KBM-7 (cell line): Measurements from ENCODE around the gene MACROD2.

ENCODE experiments used
- DNase-seq: peaks from one replicate; pipeline ENCODE4 v3.0.0-alpha.2; 2015
- in situ Hi-C: fragments of 300-500 bp; cut with MboI; formaldehyde crosslinking; loops from 2 replicates; pipeline ENCODE4 v1.14.3; 2020; ENCODE audit warnings: low sequenced_read_pairs, low pct_unique_long_range_greater_than_20kb, mixed read lengths

Gene MACROD2

DNA sequence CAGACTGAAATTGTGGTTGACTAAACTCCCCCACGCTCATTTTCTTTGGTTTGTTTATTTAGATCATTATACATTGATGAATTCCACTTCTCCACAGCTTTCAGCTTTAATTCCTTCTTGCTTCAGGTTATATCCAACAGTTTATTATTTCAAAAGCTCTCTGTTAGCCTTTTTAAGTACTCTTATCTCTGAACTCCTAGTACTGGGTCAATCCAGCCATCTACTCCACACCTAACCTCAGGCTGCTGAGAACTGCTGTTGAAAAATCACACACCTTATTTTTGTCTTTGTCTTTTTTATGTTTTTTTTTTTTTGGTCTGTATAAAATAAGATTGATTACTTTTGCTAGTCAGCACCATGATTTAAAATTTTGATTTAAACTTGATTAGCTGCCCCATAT lies 309.2 kb downstream of the MACROD2 start:
- no peak for DNase-seq
- in situ Hi-C loops, result no loop called here

DNA sequence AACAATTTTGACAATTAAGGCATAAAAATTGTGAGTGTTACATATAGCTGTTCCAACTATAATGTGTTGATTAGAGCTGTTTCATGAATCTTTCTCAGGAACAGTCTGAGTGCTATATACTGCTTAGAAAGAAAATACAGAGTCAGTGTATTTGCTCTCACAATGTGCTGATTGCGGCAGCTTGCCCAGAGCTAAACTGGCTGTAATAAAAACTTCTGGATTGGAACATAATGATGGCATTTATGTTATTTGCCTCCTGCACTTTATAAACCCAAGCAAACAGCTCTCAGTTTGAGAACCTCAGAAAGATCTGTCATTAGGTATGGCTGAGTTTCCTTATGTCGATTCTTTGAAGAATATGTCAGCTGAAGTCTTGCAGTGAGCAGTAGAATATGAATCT lies 312.6 kb downstream of the MACROD2 start:
- in situ Hi-C loops, result no loop called here
- DNase-seq, result no peak

DNA sequence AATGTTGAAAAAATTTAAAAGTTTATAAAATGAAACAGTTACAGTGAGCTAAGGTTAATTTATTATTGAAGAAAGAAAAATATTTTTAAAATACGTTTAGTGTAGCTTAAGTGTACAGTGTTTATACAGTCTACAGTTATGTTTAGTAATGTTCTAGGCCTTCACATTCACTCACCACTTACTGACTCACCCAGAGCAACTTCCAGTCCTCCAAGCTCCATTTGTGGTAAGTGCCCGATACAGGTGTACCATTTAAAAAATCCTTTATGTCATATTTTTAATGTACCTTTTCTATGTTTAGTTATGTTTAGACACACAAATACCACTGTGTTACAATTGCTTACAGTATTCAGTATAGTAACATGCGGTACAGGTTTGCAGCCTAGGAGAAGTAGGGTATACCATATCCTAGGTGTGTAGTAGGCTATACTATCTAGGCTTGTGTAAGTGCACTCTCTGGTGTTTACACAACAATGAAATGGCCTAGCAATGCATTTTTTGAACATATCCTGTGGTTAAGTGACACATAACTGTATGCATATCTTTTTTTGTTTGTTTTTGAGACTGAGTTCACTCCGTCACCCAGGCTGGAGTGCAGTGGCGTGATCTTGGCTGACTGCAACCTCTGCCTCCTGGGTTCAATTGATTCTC lies 315.8 kb downstream of the MACROD2 start:
- no peak for DNase-seq
- in situ Hi-C loops, result no loop called here

DNA sequence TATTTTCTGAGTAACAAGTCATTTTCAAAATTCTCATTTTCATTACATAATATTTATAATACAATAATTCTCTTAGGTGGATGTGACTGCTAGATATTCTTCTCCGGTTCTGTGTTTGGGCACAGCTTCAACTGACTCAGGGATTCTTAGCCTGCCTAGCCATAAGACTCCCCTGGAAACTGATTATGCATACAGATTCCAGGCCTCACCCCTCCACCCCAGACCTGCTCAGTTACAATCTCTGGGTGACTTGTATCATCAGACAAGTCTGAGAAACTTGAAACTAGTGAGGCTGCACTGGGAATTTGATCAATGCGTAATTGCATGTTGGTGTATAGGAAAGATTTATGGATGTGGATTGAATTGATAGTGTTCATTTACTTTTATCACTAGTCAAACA lies 316.7 kb downstream of the MACROD2 start:
- in situ Hi-C loops, result no loop called here
- no peak for DNase-seq

DNA sequence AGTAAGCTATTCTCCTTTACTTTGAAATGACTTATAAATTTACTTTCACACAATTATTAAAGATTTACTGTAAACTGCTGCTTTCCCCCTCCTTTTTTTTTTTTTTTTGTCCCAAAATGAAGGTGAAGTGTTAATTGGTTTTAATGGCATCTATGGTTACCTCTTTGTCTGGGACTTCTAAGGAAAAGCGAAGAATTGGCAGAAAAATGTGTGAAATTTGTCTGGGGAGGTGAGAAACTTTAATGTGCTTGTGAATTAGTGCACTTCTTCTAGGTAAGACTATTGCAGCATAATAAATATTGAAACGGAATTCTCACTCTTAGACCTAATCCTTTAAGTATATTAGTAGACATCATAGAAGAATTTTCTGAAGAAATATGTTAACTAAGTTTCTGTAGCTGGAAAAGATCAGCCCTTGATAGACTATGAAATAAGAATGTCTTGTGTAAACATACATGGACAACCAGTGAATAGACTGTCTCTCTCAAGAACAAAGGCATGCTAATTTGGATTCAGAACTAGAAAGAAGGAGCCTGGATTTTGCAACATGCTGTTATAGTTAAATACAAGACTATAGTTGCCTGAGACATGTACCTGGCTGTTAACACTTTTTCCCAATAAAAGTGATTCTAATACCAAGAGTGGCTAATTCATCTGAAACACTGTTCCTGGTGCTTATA lies 318.2 kb downstream of the MACROD2 start:
- in situ Hi-C loops, result no loop called here

DNA sequence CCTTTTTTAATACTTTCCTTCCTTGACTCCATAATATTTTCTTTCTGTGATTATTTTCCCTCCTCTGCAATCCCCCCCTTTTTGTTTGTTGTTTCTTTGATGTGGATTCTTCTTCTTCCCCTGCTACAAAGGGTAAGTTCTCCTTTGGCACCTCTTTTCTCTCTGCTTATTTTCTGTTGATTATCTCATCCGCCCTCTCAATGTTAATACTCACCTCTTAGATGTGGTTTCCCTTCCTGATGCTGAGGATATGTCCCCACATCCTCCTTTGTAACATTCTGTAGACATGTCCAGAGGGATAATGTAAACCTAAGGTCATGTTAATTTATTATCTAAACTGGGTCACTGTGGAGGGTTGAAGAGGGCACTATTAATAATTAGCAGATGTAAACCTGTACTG lies 324.4 kb downstream of the MACROD2 start:
- in situ Hi-C loops, result no loop called here
- DNase-seq, result no peak

More for the DNA sequence above, 318.2 kb downstream of the MACROD2 start:
- no peak for DNase-seq

DNA sequence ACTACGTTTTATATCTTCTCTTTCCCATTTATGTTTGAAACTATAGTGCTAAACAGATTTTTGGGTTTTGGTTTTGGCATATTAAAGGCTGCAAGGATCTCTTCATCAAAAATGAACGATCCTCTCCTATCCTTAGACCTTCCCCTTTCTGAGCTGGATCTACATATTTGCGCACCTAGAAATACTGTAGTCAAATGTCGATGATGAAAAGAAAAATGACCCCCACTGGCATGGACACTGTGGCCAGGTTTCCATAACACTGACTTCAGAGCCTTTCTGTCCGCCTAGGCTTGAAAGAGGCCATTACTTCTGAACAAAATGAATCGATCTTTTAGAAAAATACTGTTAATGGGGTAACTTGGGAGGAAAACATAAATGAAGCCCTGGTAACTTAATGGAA lies 336.3 kb downstream of the MACROD2 start:
- in situ Hi-C loops, result no loop called here
- no peak for DNase-seq

DNA sequence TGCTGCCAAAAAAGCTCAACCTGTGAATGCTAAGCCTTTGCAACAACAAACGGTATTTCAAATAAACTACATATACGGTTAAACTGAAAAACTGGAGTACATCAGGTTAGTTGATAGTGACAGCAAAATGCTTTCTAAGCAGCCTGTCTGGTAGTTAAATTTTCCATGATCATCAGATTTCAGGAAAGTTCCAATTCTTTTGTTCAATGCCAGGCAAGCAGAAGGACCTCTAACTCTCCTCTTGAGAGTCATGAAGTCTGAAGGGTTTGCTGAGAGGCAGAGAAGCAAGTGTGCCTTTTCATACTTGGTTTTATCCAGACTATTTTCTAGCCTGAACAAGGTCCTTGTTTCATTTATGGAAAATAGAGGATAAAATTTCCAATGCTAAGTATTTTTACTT lies 337.6 kb downstream of the MACROD2 start:
- no peak for DNase-seq
- in situ Hi-C loops, result no loop called here

DNA sequence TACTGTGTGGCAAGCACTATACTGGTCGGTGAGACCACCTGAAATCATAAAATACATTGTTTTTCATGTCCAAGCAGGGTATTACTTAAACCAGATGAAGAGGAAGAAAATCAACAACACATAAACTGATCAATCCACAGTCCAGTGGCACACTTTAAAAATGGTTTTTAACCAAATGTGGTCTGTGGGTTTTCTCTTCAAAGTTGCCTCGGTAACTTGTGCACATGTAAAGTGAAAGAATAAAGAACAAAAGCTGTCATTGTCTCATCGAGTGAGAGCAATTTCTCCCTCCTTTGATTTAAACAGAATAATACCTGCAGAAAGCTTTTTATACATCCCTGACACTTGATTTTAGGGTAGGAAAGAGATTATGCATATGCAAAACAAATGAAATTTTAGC lies 338.4 kb downstream of the MACROD2 start:
- in situ Hi-C loops, result no loop called here
- no peak for DNase-seq

DNA sequence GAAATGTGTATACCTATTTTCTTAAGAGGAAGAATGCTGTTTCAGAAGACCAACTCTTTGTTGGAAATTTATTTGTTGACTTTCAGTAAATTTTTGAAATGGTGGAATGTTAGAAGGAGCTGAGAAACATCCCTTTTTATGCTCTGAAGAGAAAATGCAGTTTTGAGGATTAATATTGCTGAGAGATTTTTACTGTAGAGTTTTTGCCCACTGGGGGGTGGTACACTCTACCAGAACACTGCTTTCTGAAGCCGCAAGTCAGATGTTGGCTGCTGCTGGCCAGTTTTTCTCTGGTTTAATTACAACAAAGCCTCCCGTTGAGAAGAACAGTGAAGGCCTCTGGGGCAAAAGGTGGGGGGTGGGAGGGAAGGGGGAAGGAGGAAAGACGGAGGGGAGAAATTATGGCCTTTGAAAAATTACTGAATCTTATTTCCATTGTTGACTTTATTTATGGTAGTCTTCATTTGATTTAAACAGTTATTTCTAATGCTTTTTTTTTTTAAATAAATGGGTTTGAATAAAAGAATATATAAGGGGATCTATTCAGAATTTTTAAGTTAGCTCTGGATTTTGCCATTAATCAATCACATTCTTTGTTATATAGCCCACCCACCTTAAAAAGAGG lies 339.1 kb downstream of the MACROD2 start:
- no peak for DNase-seq

DNA sequence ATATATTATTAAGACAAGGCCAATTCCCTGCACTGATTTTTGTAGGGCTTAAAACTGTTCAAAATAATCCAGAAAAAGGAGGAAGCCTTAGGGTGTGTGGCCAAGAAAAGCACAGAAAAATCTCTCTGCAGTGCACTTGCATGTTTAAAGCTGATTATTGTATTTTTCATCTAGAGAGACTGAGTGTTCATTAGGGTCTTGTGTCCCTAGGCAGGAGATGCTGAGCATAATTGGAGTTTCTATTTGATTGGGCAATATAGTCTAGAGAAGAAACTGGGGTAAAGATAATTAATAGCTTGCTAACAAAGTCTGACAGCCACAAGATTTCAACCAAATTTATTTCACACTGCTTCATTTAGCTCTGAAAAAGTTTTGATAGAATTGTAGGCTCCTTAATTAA lies 339.7 kb downstream of the MACROD2 start:
- DNase-seq, result no peak
- in situ Hi-C loops, result no loop called here

More for the DNA sequence above, 339.1 kb downstream of the MACROD2 start:
- in situ Hi-C loops, result no loop called here

DNA sequence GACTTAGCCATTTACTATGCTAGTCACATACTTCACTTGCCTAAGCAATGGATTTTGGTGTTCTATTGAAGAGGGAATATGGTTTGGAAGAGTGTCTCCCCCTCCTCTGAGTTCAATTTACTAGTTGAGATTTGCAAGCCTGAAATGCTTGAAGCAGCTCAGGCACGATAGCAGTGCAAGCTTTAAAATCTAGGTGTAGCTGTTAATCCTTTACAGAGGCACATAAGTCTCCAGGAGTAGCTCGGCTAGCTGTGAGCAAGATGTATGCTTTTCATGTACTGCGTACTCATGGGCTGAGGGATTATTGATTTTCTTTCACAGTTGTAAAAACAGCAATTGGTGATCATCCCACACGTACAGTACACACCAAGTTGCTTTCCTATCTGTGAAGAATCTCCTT lies 341.4 kb downstream of the MACROD2 start:
- no peak for DNase-seq
- in situ Hi-C loops, result no loop called here

DNA sequence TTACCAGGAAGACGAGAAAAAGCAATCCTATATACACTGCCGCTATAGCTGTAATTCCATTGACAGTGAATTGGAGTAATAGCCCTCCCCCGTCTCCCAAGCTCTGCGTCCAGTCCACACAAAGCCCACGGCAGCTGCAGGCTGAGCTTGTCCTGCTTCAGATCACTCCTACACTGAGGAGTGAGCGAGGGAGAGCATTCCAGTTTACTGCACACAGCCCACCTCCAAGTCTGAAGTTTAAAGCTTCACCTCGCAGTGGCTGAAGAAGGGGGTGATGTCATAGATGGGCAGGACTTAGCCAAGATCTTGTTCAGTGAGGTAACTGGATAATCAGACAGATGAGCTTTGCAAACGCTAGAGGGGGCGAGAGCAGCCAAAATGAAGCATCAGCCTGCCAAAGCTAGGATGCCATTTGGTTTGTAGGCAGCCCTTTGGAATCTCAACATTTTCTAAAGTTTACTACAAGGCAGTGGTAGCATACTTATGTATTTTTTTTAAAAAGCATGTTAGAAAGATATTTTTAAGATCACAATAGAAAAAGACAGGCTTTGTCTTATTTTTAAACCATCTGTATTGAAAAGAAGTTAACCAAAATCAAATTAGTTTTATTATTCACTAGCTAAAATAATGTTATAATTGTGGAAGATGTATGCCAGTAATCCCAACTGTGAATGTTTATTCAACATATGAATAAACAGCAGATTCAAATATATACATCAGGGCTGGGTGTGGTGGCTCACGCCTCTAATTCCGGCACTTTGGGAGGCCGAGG lies 342.3 kb downstream of the MACROD2 start, which contains the start of gene FLRT3:
FLRT3 (minus strand) TSS at position 213 of the 772 bp plus-strand sequence. CDS start 10,106 bp downstream, outside the sequence.
- peak; percentile 61 for DNase-seq
- in situ Hi-C loops, result no loop called here

DNA sequence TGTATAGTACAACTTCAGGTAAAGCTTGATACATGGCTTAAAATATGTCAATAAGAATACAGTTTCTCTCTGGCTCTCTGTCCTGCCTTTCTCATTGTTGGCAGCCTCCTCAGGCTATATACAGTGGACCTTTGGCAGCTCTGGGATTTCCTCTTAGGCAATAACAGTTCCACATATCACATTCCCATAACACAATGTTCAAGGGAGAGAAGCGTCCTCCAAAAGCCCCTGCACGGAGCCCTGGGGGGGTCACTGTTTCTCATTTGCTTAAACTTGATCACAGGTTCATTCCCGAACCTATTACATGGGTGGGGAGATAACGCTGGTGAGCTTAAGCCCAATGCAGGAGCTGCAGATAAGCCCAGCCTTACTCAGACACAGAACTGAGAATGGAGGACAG lies 346.5 kb downstream of the MACROD2 start:
- DNase-seq, result no peak
- in situ Hi-C loops, result no loop called here

DNA sequence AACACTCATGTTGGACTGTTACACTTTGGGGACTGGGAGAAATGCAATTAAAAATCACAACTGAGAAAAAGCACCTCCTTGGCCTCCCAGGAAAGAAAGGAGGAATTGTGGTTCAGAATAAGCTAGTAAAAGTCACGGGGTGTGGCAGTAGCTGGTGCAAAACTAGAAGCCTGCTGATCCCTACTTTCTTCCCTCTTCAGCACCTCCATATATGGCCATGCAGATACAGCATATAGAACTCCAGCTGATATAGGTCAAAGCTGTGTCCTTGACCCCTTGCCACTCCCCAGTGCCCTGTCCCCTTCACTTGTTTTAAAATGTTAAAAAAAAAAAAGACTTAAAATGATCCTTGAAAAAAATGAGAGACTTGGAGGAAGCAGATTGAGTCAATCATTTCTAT lies 347.6 kb downstream of the MACROD2 start:
- no peak for DNase-seq
- in situ Hi-C loops, result no loop called here

DNA sequence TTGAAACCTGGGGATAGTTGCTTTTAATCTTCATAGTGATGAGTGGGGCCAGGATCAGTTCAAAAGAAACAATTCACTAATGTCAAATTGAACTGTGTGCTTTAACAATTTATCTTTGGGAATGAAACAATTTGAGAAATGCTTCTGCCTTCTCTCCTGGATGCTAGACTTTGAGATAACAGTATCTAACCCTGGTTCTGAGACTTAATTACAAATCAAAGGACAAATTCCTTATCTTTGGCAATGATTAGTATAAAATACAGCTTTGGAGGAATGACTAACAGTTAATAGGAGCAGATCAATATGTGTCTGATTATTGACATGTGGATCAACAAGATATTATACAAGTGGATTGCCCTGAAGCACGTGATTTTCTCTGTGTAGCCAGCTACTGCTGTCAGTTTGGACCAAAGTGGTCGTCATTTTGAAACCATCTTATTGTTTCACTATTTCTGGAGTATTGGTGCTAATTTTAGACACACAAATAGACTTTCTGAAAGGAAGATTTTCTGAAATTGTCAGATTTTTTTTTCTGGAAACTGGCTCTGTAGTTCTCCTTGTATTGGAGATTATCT lies 348.3 kb downstream of the MACROD2 start:
- in situ Hi-C loops, result no loop called here
- no peak for DNase-seq

DNA sequence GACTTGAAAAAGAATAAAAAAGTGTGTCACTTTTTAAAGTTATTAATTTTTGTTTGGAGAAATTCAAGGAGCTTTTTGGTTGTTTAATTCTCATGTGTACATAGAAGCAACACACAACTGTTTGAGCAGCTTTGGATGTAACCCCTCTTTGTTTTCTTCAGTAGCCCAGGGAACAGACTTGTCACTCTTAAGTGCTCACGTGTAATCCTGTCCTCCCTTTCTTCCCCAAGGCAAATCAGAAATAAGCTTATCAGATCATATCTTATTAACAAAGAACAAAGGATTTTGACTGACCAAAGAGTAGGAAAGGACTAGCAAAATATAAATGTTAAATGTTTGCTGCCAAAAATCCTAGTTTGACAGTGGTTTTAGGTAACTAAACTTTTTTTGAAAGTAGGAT lies 349.4 kb downstream of the MACROD2 start:
- in situ Hi-C loops, result no loop called here
- no peak for DNase-seq

DNA sequence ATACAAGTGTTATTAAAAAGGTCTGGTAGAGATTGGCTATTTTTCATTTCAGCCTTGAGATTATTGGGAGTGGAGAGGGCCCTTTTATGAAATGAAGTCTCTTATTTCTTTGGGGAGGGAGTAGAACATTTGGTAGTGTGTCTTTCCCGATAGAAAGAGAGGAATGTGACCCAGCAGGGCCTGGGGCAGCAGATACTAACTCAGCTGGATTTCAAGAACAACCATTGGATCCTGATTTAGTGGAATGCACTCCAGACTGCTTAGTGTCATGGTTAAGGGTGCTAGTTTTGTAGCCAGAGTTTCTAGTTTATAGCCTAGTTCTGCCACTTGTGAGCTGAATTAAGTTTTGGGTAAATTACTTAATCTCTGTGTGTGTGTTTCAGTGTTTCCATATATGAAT lies 360.5 kb downstream of the MACROD2 start:
- in situ Hi-C loops, result no loop called here

DNA sequence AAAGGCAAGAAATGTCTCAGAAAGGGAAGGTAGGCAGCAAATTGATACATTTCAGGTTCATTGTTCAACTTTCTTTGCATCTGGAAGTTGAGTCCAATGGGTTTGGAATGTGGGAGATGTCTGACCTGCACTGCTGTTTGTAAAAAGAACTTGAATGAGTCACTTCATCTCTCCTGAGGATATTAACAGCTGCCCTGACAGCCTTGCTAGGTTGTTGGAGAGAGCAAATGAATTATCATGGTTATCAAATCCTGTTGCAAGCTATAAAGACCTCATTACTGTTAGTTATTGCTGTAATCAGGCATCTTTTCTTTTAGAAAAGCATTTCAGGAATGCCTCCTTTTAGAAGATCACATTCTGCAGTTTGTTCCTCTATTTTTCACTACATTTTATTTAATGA lies 365.1 kb downstream of the MACROD2 start:
- in situ Hi-C loops, result no loop called here
- DNase-seq, result no peak

More for the DNA sequence above, 360.5 kb downstream of the MACROD2 start:
- no peak for DNase-seq
